GM18508 (cell line): ENCODE measurements around the gene NNT.
"Not testable (repeated sequence)": the region's sequence is repeated elsewhere in the genome, so short reads cannot be mapped to it uniquely, and the experiment has no call there.

Experiments
- ATAC-seq: cut with Tn5 transposase; IDR thresholded peaks from one replicate; pipeline ENCODE4 v1.9.1; 2021; ENCODE audit warnings: moderate number of reproducible peaks; ENCODE audit not compliant: insufficient read depth, unreplicated experiment

The NNT gene

GRCh38 chr5:43700601-43701000 is 97.6 kb downstream of the NNT start:
- ATAC-seq: no peak

DNA sequence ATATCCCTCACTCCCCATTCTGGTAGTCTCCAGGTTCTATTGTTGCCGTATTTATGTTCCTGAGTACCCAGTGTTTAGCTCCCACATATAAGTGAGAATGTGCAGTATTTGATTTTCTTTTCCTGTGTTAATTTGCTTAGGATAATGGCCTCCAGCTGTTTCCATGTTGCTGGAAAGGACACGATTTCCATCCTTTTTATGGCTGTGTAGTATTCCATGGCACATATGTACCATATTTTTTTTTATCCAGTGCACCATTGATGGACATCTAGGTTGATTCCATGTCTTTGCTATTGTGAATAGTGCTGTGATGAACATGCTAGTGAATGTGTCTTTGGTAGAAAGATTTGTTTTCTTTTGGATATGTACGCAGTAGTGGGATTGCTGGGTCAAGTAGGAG is 98.2 kb downstream of the NNT start:
- ATAC-seq: no peak

DNA sequence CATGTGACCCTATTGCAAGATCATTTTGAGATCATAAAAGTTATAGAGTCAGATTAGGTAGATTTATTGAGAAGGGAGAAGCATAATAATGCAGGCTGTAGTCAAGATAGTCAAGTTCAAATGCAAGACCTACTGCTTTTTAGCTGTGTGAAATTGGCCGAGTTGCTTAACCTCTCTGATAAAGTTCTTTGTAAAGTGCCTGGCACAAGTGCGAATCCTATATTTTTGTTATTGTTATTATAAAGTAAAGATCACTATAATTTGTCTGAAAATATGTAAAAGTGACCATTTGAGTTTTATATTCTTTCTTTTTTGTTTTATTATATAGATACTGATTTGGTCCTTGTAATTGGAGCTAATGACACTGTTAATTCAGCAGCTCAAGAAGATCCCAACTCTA is 99.3 kb downstream of the NNT start:
- ATAC-seq: no peak

- ATAC-seq: no peak
These were observed 99.8 kb downstream of the NNT start for GRCh38 chr5:43702815-43703214.

DNA sequence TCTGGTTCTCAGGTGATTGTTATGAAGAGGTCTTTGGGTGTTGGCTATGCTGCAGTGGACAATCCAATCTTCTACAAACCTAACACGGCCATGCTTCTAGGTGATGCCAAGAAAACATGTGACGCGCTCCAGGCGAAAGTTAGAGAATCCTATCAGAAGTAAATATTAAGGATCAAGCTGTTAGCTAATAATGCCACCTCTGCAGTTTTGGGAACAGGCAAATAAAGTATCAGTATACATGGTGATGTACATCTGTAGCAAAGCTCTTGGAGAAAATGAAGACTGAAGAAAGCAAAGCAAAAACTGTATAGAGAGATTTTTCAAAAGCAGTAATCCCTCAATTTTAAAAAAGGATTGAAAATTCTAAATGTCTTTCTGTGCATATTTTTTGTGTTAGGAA is 101.3 kb downstream of the NNT start:
- ATAC-seq: no peak

DNA sequence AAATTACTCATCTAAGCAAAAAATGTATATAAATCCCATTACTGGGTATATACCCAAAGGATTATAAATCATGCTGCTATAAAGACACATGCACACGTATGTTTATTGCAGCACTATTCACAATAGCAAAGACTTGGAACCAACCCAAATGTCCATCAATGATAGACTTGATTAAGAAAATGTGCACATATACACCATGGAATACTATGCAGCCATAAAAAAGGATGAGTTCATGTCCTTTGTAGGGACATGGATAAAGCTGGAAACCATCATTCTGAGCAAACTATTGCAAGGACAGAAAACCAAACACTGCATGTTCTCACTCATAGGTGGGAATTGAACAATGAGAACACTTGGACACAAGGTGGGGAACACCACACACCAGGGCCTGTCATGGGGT is 103.6 kb downstream of the NNT start:
- not testable (repeated sequence) for ATAC-seq

- ATAC-seq: no peak
These were observed 108.5 kb downstream of the NNT start for GRCh38 chr5:43711496-43711895.

DNA sequence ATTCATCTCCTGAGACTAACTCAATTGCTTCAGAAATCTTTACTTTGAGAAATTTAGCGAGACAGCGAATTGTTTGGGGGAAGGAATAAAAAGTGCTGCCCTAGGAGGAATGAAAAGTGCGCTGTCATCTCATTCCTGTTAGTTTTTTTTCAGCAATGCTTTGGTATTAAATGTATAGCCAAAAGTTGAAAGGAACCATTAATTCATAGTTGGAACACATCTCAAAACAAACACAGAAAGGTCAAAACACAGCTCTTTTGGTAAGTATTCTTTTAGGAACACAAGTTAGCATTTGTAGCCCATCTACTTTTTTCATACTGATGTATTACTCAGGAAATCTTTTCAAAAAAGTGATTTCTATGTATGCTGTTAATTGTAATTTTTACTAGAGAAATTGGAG is 109.1 kb downstream of the NNT start:
- ATAC-seq: no peak

DNA sequence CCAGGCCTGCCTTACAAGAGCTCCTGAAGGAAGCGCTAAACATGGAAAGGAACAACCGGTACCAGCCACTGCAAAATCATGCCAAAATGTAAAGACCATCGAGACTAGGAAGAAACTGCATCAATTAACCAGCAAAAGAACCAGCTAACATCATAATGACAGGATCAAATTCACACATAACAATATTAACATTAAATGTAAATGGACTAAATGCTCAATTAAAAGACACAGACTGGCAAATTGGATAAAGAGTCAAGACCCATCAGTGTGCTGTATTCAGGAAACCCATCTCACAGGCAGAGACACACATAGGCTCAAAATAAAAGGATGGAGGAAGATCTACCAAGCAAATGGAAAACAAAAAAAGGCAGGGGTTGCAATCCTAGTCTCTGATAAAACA is 116.8 kb downstream of the NNT start:
- not testable (repeated sequence) for ATAC-seq

DNA sequence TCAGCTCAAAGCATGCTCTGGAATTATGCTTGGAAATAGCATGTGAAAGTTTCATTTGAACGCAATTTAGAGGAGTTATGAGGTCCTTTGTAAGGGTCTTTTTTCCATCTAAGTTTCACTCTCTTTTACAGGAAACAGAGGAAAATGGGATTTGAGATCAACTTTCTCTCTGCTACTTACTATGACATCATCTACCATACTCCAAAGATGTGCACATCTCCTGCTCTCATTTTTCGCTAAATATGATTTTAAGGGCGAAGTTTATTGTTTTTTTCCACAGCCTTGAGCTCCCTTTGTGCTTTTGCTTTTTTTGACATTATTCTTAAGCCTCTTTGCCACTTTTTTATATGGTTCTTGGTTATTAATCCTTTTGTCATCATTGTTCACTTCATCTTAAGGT is 125.6 kb downstream of the NNT start:
- no peak for ATAC-seq

GRCh38 chr5:43729846-43730478 is 127.0 kb downstream of the NNT start:
- ATAC-seq: no peak

GRCh38 chr5:43730832-43731342 is 127.9 kb downstream of the NNT start:
- no peak for ATAC-seq

DNA sequence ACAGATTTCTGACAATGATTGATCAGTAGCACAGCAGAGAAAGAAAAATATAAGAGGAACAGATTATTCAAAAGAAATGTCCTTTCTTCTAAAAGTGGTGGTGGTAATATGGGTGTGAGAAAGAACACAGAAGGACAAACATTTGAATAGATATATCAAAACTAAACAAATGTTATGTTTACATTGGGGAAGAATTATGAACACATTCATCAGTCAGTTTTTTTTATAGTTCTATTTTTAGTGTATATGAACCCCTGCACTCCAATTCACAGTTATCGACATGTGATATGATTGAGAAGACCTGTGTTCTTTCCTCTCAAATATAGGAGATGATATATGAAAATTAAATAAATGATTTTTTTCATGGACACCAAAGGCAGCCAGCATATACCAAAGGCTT is 128.6 kb downstream of the NNT start:
- ATAC-seq: no peak

DNA sequence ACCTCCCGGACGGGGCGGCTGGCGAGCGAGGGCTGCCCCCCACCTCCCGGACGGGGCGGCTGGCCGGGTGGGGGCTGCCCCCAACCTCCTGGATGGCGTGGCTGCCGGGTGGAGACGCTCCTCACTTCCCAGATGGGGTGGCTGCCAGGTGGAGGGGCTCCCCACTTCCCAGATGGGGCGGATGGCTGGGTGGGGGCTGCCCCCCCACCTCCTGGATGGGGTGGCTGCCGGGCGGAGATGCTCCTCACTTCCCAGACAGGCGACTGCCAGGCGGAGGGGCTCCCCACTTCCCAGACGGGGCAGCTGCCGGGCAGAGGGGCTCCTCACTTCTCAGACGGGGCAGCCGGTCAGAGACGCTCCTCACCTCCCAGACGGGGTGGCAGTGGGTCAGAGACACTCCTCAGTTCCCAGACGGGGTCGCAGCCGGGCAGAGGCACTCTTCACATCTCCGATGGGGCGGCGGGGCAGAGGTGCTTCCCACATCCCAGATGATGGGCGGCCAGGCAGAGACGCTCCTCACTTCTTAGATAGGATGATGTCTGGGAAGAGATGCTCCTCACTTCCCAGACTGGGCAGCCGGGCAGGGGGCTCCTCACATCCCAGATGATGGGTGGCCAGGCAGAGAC is 143.1 kb downstream of the NNT start:
- not testable (repeated sequence) for ATAC-seq

DNA sequence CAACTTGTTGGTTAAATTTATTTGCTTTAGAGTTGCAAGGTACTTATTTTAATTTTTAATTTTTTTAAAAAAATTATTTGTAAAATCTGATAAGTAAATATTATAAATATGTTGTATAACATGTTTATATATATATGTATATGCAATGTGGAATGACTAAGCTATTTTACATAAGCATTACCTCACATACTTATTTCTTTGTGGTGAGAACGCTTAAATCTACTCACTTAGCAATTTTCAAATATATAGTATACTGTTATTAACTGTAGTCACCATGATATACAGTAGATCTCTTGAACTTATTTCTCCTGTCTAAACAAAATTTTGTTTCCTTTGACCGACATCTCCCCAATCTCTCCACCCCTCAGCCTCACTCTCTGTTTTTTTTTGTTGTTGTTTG is 147.8 kb downstream of the NNT start:
- no peak for ATAC-seq

DNA sequence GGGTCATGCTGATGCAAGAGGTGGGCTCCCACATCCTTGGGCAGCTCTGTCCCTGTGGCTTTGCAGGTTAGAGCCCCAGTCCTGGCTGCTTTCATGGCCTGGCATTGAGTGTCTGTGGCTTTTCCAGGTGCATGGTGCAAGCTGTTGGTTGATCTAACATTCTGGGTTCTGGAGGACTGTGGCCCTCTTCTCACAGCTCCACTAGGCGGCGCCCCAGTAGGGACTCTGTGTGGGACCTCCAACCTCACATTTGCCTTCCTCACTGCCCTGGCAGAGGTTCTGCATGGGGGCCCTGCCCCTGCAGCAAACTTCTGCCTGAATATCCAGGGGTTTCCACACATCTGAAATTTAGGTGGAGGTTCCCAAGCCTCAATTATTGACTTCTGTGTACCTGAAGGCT is 150.1 kb downstream of the NNT start:
- ATAC-seq: no peak
